ENCODE data around the gene GAB2.

DNA sequence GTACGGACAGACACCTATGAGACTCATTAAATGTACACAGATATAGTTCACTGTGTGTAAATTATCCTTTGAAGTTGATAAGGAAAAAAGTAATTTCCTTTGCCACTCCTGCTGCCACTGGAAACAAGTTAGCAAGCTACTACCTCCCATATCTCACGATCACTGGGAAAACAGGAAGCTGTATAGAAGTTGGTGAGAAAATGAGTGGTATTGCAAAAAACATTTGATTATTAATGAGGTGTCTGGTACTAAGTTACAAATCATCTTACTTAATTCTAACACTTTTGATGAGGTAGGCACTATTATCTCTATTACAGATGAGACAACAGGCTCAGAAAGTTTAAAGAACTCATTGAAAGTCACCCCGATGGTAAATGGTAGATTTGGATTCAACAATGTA lies 68.5 kb downstream of the GAB2 start:
- TF ChIP-seq, protein P1, sequence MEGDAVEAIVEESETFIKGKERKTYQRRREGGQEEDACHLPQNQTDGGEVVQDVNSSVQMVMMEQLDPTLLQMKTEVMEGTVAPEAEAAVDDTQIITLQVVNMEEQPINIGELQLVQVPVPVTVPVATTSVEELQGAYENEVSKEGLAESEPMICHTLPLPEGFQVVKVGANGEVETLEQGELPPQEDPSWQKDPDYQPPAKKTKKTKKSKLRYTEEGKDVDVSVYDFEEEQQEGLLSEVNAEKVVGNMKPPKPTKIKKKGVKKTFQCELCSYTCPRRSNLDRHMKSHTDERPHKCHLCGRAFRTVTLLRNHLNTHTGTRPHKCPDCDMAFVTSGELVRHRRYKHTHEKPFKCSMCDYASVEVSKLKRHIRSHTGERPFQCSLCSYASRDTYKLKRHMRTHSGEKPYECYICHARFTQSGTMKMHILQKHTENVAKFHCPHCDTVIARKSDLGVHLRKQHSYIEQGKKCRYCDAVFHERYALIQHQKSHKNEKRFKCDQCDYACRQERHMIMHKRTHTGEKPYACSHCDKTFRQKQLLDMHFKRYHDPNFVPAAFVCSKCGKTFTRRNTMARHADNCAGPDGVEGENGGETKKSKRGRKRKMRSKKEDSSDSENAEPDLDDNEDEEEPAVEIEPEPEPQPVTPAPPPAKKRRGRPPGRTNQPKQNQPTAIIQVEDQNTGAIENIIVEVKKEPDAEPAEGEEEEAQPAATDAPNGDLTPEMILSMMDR (IDR thresholded peaks at IDR 0.05) = no peak
- no peak for TF ChIP-seq POLR2A (IDR thresholded peaks at IDR 0.05)
